ENCODE data around the gene BEST1. TPM values are rescaled to one million over a fixed set of nuclear protein-coding genes. Genes with fewer than 3 reads are reported as not detected.
"Not testable (repeated sequence)": the region's sequence is repeated elsewhere in the genome, so short reads cannot be mapped to it uniquely, and the experiment has no call there.

Gene BEST1
- total RNA-seq, 8 experiments from 2014 or later = 2.5 to 10.7 (median 5.5) TPM

GRCh38 chr11:61980783-61981541, 30.8 kb downstream of the BEST1 start:
- Histone ChIP-seq H3K4me3 (no peak overlapping the region), H3K27ac (no peak overlapping the region), H3K4me1 (replicated peaks in 1 of 2) (no peaks in the 10 kb centered on the region)
- ATAC-seq (replicated peaks in 6 of 8) = peak in 1 of 8 experiments; percentile 66
- in situ Hi-C loops (cut with MboI; ENCODE audit: low pct_unique_long_range_greater_than_20kb in 2 of 9, low sequenced_read_pairs in 9 of 9, unreplicated experiment in 9 of 9) = loop anchor here in 1 of 9 experiments (25.0 kb wide), 1 partner anchor 106 kb away; no protein-coding TSS in a partner anchor
- 17 to 100% (median 80%) methylated on average over 1 to 9 of the region's 10 CpGs; no CpG with 5 or more reads in 3 of the 10 experiments for WGBS, 10 experiments

- no peak for ATAC-seq (replicated peaks in 6 of 8)
- WGBS, 10 experiments = 83% methylated on average over 1 of the region's 1 CpG; no CpG with 5 or more reads in 8 of the 10 experiments
- in situ Hi-C loops (cut with MboI; ENCODE audit: low pct_unique_long_range_greater_than_20kb in 2 of 9, low sequenced_read_pairs in 9 of 9, unreplicated experiment in 9 of 9) = loop anchor here in 1 of 9 experiments (25.0 kb wide), 1 partner anchor 104 kb away; no protein-coding TSS in a partner anchor
- Histone ChIP-seq H3K4me1 (replicated peaks in 1 of 2) (no peaks in the 10 kb centered on the region), H3K4me3 (no peak overlapping the region), H3K27ac (no peak overlapping the region)
These were observed 33.3 kb downstream of the BEST1 start for GRCh38 chr11:61983419-61983818.

GRCh38 chr11:61985869-61986268, 35.7 kb downstream of the BEST1 start:
- Histone ChIP-seq H3K4me3 (no peak overlapping the region), H3K4me1 (replicated peaks in 1 of 2) (no peaks in the 10 kb centered on the region), H3K27ac (no peak overlapping the region)
- 73 to 100% (median 93%) methylated on average over 1 to 5 of the region's 5 CpGs for WGBS, 10 experiments
- in situ Hi-C loops (cut with MboI; ENCODE audit: low pct_unique_long_range_greater_than_20kb in 2 of 9, low sequenced_read_pairs in 9 of 9, unreplicated experiment in 9 of 9) = loop anchor here in 1 of 9 experiments (25.0 kb wide), 1 partner anchor 101 kb away; no protein-coding TSS in a partner anchor
- no peak for ATAC-seq (replicated peaks in 6 of 8)

- WGBS, 10 experiments = 0 to 100% (median 85%) methylated on average over 1 to 3 of the region's 3 CpGs
- Histone ChIP-seq H3K27ac (no peak overlapping the region), H3K4me1 (replicated peaks in 1 of 2) (no peaks in the 10 kb centered on the region), H3K4me3 (no peak overlapping the region)
- in situ Hi-C loops (cut with MboI; ENCODE audit: low pct_unique_long_range_greater_than_20kb in 2 of 9, low sequenced_read_pairs in 9 of 9, unreplicated experiment in 9 of 9) = loop anchor here in 1 of 9 experiments (25.0 kb wide), 1 partner anchor 92 kb away; no protein-coding TSS in a partner anchor
- no peak for ATAC-seq (replicated peaks in 6 of 8)
These were observed 44.8 kb downstream of the BEST1 start for GRCh38 chr11:61994981-61995380.

GRCh38 chr11:61996933-61997332, 46.8 kb downstream of the BEST1 start:
- 50 to 90% (median 80%) methylated on average over 1 to 2 of the region's 4 CpGs; no CpG with 5 or more reads in 7 of the 10 experiments for WGBS, 10 experiments
- in situ Hi-C loops (cut with MboI; ENCODE audit: low pct_unique_long_range_greater_than_20kb in 2 of 9, low sequenced_read_pairs in 9 of 9, unreplicated experiment in 9 of 9) = loop anchor here in 1 of 9 experiments (25.0 kb wide), 1 partner anchor 90 kb away; no protein-coding TSS in a partner anchor

GRCh38 chr11:61999141-61999975, 49.2 kb downstream of the BEST1 start:
- WGBS, 10 experiments = 84 to 100% (median 95%) methylated on average over 1 to 7 of the region's 7 CpGs
- Histone ChIP-seq H3K4me3 (no peak overlapping the region), H3K4me1 (replicated peaks in 1 of 2) (peaks cover 0 to 8% of the 10 kb centered on the region in 2 donors), H3K27ac (no peak overlapping the region)
- in situ Hi-C loops (cut with MboI; ENCODE audit: low pct_unique_long_range_greater_than_20kb in 2 of 9, low sequenced_read_pairs in 9 of 9, unreplicated experiment in 9 of 9) = loop anchor here in 1 of 9 experiments (25.0 kb wide), 1 partner anchor 88 kb away; no protein-coding TSS in a partner anchor
- no peak for ATAC-seq (replicated peaks in 6 of 8)

More at GRCh38 chr11:61996933-61997332, 46.8 kb downstream of the BEST1 start:
- H3K27ac ChIP-seq = no peak overlapping the region
- no peak overlapping the region for H3K4me3 ChIP-seq
- ATAC-seq (replicated peaks in 6 of 8) = no peak
- peaks cover 0 to 5% of the 10 kb centered on the region in 2 donors for H3K4me1 ChIP-seq (replicated peaks in 1 of 2)

GRCh38 chr11:62000539-62001446, 50.6 kb downstream of the BEST1 start:
- 54 to 100% (median 92%) methylated on average over 2 to 20 of the region's 23 CpGs; no CpG with 5 or more reads in 1 of the 10 experiments for WGBS, 10 experiments
- ATAC-seq (replicated peaks in 6 of 8) = no peak
- no peak overlapping the region for H3K27ac ChIP-seq
- no peak overlapping the region for H3K4me3 ChIP-seq
- H3K4me1 ChIP-seq (replicated peaks in 1 of 2) = peaks cover 0 to 13% of the 10 kb centered on the region in 2 donors
- in situ Hi-C loops (cut with MboI; ENCODE audit: low pct_unique_long_range_greater_than_20kb in 2 of 9, low sequenced_read_pairs in 9 of 9, unreplicated experiment in 9 of 9) = no loop called here

GRCh38 chr11:62001450-62002191, 51.5 kb downstream of the BEST1 start:
- 24 to 100% (median 55%) methylated on average over 1 to 9 of the region's 12 CpGs; no CpG with 5 or more reads in 2 of the 10 experiments for WGBS, 10 experiments
- Histone ChIP-seq H3K27ac (no peak overlapping the region), H3K4me1 (replicated peaks in 1 of 2) (peaks cover 0 to 13% of the 10 kb centered on the region in 2 donors), H3K4me3 (no peak overlapping the region)
- no peak for ATAC-seq (replicated peaks in 6 of 8)
- in situ Hi-C loops (cut with MboI; ENCODE audit: low pct_unique_long_range_greater_than_20kb in 2 of 9, low sequenced_read_pairs in 9 of 9, unreplicated experiment in 9 of 9) = no loop called here

GRCh38 chr11:62002283-62002682, 52.1 kb downstream of the BEST1 start:
- ATAC-seq (replicated peaks in 6 of 8); in situ Hi-C loops (cut with MboI; ENCODE audit: low pct_unique_long_range_greater_than_20kb in 2 of 9, low sequenced_read_pairs in 9 of 9, unreplicated experiment in 9 of 9); H3K4me3 ChIP-seq; H3K27ac ChIP-seq: not testable (repeated sequence)
- H3K4me1 ChIP-seq (replicated peaks in 1 of 2) = peaks cover 0 to 13% of the 10 kb centered on the region in 2 donors
- 95 to 100% (median 98%) methylated on average over 1 to 4 of the region's 8 CpGs; no CpG with 5 or more reads in 6 of the 10 experiments for WGBS, 10 experiments

GRCh38 chr11:62004473-62004872, 54.3 kb downstream of the BEST1 start:
- WGBS, 10 experiments = 33 to 100% (median 100%) methylated on average over 1 of the region's 2 CpGs; no CpG with 5 or more reads in 5 of the 10 experiments
- in situ Hi-C loops (cut with MboI; ENCODE audit: low pct_unique_long_range_greater_than_20kb in 2 of 9, low sequenced_read_pairs in 9 of 9, unreplicated experiment in 9 of 9) = no loop called here
- no peak for ATAC-seq (replicated peaks in 6 of 8)
- H3K4me1 ChIP-seq (replicated peaks in 1 of 2) = peaks cover 0 to 13% of the 10 kb centered on the region in 2 donors
- H3K4me3 ChIP-seq = no peak overlapping the region
- no peak overlapping the region for H3K27ac ChIP-seq

- in situ Hi-C loops (cut with MboI; ENCODE audit: low pct_unique_long_range_greater_than_20kb in 2 of 9, low sequenced_read_pairs in 9 of 9, unreplicated experiment in 9 of 9) = no loop called here
- Histone ChIP-seq H3K4me3 (no peak overlapping the region), H3K27ac (no peak overlapping the region), H3K4me1 (replicated peaks in 1 of 2) (peaks cover 0 to 5% of the 10 kb centered on the region in 2 donors)
- 60 to 100% (median 100%) methylated on average over 1 of the region's 1 CpG; no CpG with 5 or more reads in 5 of the 10 experiments for WGBS, 10 experiments
- ATAC-seq (replicated peaks in 6 of 8) = no peak
These were observed 58.0 kb downstream of the BEST1 start for GRCh38 chr11:62008193-62008592.

Measured in motor neuron (in vitro differentiated cells).